MM.1S (cell line): Measurements from ENCODE around the gene NDUFB2.

Experiments used
- DNase-seq: peaks from one replicate; pipeline ENCODE4 v3.0.0-alpha.2; 2015
- H2AFZ ChIP-seq: fragments of 300-600 bp; sonication (generic); 2 replicates; pipeline ENCODE4 v1.6.0; 2016; ENCODE audit warnings: antibody characterized with exemption, low read length
- H3F3A ChIP-seq: fragments of 300-600 bp; sonication (generic); 2 replicates; pipeline ENCODE4 v1.6.1; 2016; ENCODE audit warnings: mild to moderate bottlenecking, antibody characterized with exemption, low read length, moderate library complexity, mixed read lengths; ENCODE audit not compliant: insufficient read depth
- H3K27ac ChIP-seq: fragments of 300-600 bp; sonication (generic); 2 replicates; pipeline ENCODE4 v1.5.1; 2016; ENCODE audit warnings: mild to moderate bottlenecking, low read length
- H3K27me3 ChIP-seq: fragments of 300-600 bp; sonication (generic); replicated peaks from 2 replicates; pipeline ENCODE4 v1.6.0; 2016; ENCODE audit warnings: low read length; ENCODE audit not compliant: insufficient read depth
- H3K36me3 ChIP-seq: fragments of 300-600 bp; sonication (generic); replicated peaks from 2 replicates; pipeline ENCODE4 v1.6.1; 2016; ENCODE audit warnings: mild to moderate bottlenecking, low read length, mixed read lengths; ENCODE audit not compliant: insufficient read depth
- H3K4me1 ChIP-seq: fragments of 300-600 bp; sonication (generic); 2 replicates; pipeline ENCODE4 v1.6.1; 2016; ENCODE audit warnings: low read length, mixed read lengths
- H3K4me2 ChIP-seq: fragments of 300-600 bp; sonication (generic); 2 replicates; pipeline ENCODE4 v1.6.0; 2016; ENCODE audit warnings: low read depth, low read length
- H3K4me3 ChIP-seq: fragments of 300-600 bp; sonication (generic); 2 replicates; pipeline ENCODE4 v1.5.1; 2016; ENCODE audit warnings: low read length, mixed read lengths
- H3K79me2 ChIP-seq: fragments of 300-600 bp; sonication (generic); 2 replicates; pipeline ENCODE4 v1.6.1; 2016; ENCODE audit warnings: mixed run types, low read length, mixed read lengths
- H3K9ac ChIP-seq: fragments of 300-600 bp; sonication (generic); 2 replicates; pipeline ENCODE4 v1.6.1; 2016; ENCODE audit warnings: low read length, mixed read lengths
- H3K9me2 ChIP-seq: fragments of 300-600 bp; sonication (generic); replicated peaks from 2 replicates; pipeline ENCODE4 v1.6.1; 2016; ENCODE audit warnings: mild to moderate bottlenecking, low read length, mixed read lengths; ENCODE audit not compliant: insufficient read depth
- H3K9me3 ChIP-seq: fragments of 300-600 bp; sonication (generic); replicated peaks from 2 replicates; pipeline ENCODE4 v1.6.1; 2016; ENCODE audit warnings: mild to moderate bottlenecking, low read length, mixed read lengths; ENCODE audit not compliant: insufficient read depth
- H4K20me1 ChIP-seq: fragments of 300-600 bp; sonication (generic); 2 replicates; pipeline ENCODE4 v1.6.1; 2016; ENCODE audit warnings: mild to moderate bottlenecking, low read length, moderate library complexity, mixed read lengths; ENCODE audit not compliant: insufficient read depth
- EZH2 ChIP-seq: fragments of 300-600 bp; sonication (generic); optimal IDR thresholded peaks from 2 replicates; pipeline ENCODE3; 2017; ENCODE audit warnings: low read depth, mild to moderate bottlenecking, antibody characterized with exemption, low read length, mixed read lengths
- EZH2phosphoT487 ChIP-seq: fragments of 300-600 bp; sonication (generic); IDR thresholded peaks from 2 replicates; pipeline ENCODE4 v1.6.1; 2018; ENCODE audit warnings: antibody characterized with exemption, low read length
- TF ChIP-seq, protein P1 (sequence below): fragments of 300-600 bp; sonication (generic); IDR thresholded peaks from 2 replicates; pipeline ENCODE4 v1.5.1; 2016; ENCODE audit warnings: antibody characterized with exemption, low read length, mixed read lengths

The NDUFB2 gene

DNA sequence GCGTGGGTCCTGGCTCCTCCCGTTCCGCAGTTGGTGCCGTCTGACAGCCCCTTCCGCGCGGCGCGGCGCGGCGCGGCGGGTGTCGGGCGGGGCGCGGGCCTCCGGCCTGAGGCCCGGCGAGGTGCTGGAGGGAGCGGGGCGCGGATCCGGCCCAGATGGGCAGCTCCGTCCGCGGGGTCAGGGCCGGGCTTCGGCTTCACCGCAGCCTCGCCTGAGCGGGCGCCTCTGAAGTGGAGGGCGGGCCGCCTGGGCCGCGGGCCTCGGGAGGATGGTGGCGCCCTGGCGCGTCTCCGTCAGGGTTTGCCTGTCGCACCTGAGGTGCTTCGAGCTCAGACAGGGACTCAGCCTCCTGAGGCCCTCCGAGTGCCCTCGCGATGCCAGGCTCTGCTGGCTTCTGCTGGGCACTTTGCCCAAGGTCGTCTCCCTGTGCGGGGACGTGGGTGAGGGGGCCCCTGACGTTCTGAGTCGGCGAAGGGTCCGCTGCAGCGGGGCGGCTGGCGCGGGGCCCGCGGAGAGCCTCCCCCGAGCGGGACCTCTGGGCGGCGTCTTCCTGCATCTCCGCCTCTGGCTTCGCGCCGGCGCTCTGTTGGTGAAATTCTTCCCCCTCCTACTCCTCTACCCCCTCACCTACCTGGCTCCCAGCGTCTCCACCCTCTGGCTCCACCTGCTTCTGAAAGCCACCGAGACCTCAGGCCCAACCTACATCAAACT is 23.3 kb upstream of the NDUFB2 start:
- peak; percentile 75 for DNase-seq
- H3K4me1 ChIP-seq, result peaks cover 38% of the 10 kb centered on the region

DNA sequence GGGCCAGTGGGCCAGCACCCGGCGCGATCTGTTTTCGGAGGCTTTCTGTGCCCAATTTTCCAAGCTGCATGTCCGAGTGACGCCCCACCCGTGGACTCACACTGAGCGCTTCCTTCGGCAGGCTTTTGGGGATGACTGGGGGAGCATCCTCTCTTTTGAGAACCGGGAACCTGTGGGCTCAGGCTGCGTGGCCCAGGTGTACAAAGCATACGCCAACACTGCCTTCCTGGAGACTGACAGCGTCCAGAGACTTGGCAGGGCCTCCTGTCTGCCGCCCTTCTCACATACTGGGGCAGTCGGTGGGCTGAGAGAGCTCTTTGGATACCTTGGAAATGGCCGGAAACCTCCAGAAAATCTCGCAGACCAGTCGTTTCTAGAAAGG is 22.7 kb upstream of the NDUFB2 start:
- peak overlapping the region; percentile 74 for H3K27ac ChIP-seq
- peaks cover 38% of the 10 kb centered on the region for H3K4me1 ChIP-seq
- no peaks in the 10 kb centered on the region for H3K27me3 ChIP-seq
- no peaks in the 10 kb centered on the region for H3K9me2 ChIP-seq
- DNase-seq, result no peak
- H3K4me3 ChIP-seq, result peak overlapping the region; percentile 68
- no peaks in the 10 kb centered on the region for H3K9me3 ChIP-seq
- H2AFZ ChIP-seq, result peak overlapping the region; percentile 60
- H3K79me2 ChIP-seq, result no peaks in the 10 kb centered on the region
- no peaks in the 10 kb centered on the region for H3K36me3 ChIP-seq
- no peak for TF ChIP-seq EZH2phosphoT487
- TF ChIP-seq, protein P1, sequence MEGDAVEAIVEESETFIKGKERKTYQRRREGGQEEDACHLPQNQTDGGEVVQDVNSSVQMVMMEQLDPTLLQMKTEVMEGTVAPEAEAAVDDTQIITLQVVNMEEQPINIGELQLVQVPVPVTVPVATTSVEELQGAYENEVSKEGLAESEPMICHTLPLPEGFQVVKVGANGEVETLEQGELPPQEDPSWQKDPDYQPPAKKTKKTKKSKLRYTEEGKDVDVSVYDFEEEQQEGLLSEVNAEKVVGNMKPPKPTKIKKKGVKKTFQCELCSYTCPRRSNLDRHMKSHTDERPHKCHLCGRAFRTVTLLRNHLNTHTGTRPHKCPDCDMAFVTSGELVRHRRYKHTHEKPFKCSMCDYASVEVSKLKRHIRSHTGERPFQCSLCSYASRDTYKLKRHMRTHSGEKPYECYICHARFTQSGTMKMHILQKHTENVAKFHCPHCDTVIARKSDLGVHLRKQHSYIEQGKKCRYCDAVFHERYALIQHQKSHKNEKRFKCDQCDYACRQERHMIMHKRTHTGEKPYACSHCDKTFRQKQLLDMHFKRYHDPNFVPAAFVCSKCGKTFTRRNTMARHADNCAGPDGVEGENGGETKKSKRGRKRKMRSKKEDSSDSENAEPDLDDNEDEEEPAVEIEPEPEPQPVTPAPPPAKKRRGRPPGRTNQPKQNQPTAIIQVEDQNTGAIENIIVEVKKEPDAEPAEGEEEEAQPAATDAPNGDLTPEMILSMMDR, result no peak
- TF ChIP-seq EZH2, result no peak
- peak overlapping the region; percentile 75 for H3K9ac ChIP-seq
- H3K4me2 ChIP-seq, result peak overlapping the region; percentile 95
- no peaks in the 10 kb centered on the region for H4K20me1 ChIP-seq
- peaks cover 28% of the 10 kb centered on the region for H3F3A ChIP-seq

More for the DNA sequence above, 23.3 kb upstream of the NDUFB2 start:
- Histone ChIP-seq H3K27ac (peak overlapping the region; percentile 74; the same call in 1 of the 2 replicates), H2AFZ (peak overlapping the region; percentile 60), H3K9me3 (no peaks in the 10 kb centered on the region), H3K27me3 (no peaks in the 10 kb centered on the region), H3K4me3 (peak overlapping the region; percentile 68), H3K9ac (peak overlapping the region; percentile 75), H3K36me3 (no peaks in the 10 kb centered on the region), H4K20me1 (no peaks in the 10 kb centered on the region), H3K9me2 (no peaks in the 10 kb centered on the region), H3K79me2 (no peaks in the 10 kb centered on the region), H3F3A (peaks cover 28% of the 10 kb centered on the region), H3K4me2 (peak overlapping the region; percentile 95)
- TF ChIP-seq EZH2, result no peak
- TF ChIP-seq, protein P1, result no peak
- TF ChIP-seq EZH2phosphoT487, result no peak

DNA sequence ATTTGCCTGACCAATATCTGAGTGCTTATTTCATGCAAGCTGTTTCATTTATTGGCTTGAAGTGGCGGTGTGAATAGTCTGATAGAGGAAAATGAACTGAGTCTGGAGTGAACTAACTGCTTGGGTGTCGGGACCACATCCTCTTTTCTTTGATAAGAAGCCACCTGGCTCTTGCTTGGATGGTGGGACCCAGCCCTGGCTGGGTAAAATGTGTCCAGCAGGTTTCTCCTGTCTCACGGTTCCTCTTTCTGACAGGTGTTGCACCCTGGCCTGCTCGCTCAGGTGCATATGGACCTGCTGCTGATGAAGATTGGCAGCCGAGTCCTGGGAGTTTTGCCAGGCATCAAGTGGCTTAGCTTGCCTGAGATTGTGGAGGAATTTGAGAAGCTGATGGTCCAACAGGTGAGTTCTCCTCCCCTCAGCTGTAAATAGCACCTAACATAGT is 22.1 kb upstream of the NDUFB2 start:
- H2AFZ ChIP-seq, result no peak overlapping the region

More for the DNA sequence above, 22.1 kb upstream of the NDUFB2 start:
- H3K9me2 ChIP-seq, result no peaks in the 10 kb centered on the region
- no peaks in the 10 kb centered on the region for H3K36me3 ChIP-seq
- peaks cover 28% of the 10 kb centered on the region for H3F3A ChIP-seq
- no peaks in the 10 kb centered on the region for H4K20me1 ChIP-seq
- peak overlapping the region; percentile 95 for H3K4me2 ChIP-seq
- peak; percentile 71 for DNase-seq
- TF ChIP-seq, protein P1, result no peak
- no peak for TF ChIP-seq EZH2
- TF ChIP-seq EZH2phosphoT487, result no peak
- peak overlapping the region; percentile 68 for H3K4me3 ChIP-seq
- H3K4me1 ChIP-seq, result peaks cover 38% of the 10 kb centered on the region
- peak overlapping the region; percentile 74 for H3K27ac ChIP-seq
- H3K9me3 ChIP-seq, result no peaks in the 10 kb centered on the region
- peak overlapping the region; percentile 75; the same call in 1 of the 2 replicates for H3K9ac ChIP-seq
- H3K27me3 ChIP-seq, result no peaks in the 10 kb centered on the region
- H3K79me2 ChIP-seq, result no peaks in the 10 kb centered on the region
